ENCODE results near the gene EPS8L3. TPM values are rescaled to one million over a fixed set of nuclear protein-coding genes. Genes with fewer than 3 reads are reported as not detected.
"Not testable (repeated sequence)": the region's sequence is repeated elsewhere in the genome, so short reads cannot be mapped to it uniquely, and the experiment has no call there.

EPS8L3 gene
- total RNA-seq, 1 donor from 2014 or later = not detected

- TF ChIP-seq CTCF (IDR thresholded peaks at IDR 0.05) = no peak
- Histone ChIP-seq H3K4me1 (peaks cover 0 to 5% of the 10 kb centered on the region in 2 donors), H3K27me3 (no peaks in the 10 kb centered on the region), H3K9me3 (no peaks in the 10 kb centered on the region), H3K27ac (no peak overlapping the region), H3K4me3 (no peak overlapping the region), H3K36me3 (no peaks in the 10 kb centered on the region)
- no peak for DNase-seq (ENCODE audit: low spot score in 2 of 2)
- intact Hi-C loops (cut with DNase I) = loop anchor here (5.0 kb wide), 2 partner anchors 33 to 128 kb away; no protein-coding TSS in a partner anchor
These were observed 6.8 kb upstream of the EPS8L3 start for GRCh38 chr1:109770331-109771095.

- Histone ChIP-seq H3K36me3 (no peaks in the 10 kb centered on the region), H3K4me3 (no peak overlapping the region), H3K27me3 (no peaks in the 10 kb centered on the region), H3K4me1 (peaks cover 0 to 5% of the 10 kb centered on the region in 2 donors), H3K9me3 (no peaks in the 10 kb centered on the region), H3K27ac (no peak overlapping the region)
- intact Hi-C loops (cut with DNase I) = loop anchor here (5.0 kb wide), 2 partner anchors 32 to 127 kb away; no protein-coding TSS in a partner anchor
- TF ChIP-seq CTCF (IDR thresholded peaks at IDR 0.05) = no peak
- peak in 1 of 2 donors; percentile 51 for DNase-seq (ENCODE audit: low spot score in 2 of 2)
These were observed 5.8 kb upstream of the EPS8L3 start for GRCh38 chr1:109769330-109770078.

- H3K27ac ChIP-seq = no peak overlapping the region
- peak in 1 of 2 donors; percentile 44 for DNase-seq (ENCODE audit: low spot score in 2 of 2)
- intact Hi-C loops (cut with DNase I) = no loop called here
These were observed 5.1 kb upstream of the EPS8L3 start for GRCh38 chr1:109768820-109769219.

GRCh38 chr1:109768335-109768650, 4.6 kb upstream of the EPS8L3 start:
- H3K4me1 ChIP-seq = peaks cover 0 to 5% of the 10 kb centered on the region in 2 donors
- H3K4me3 ChIP-seq = no peak overlapping the region
- intact Hi-C loops (cut with DNase I) = no loop called here
- TF ChIP-seq CTCF (IDR thresholded peaks at IDR 0.05) = no peak
- no peaks in the 10 kb centered on the region for H3K27me3 ChIP-seq
- H3K9me3 ChIP-seq = no peaks in the 10 kb centered on the region
- H3K27ac ChIP-seq = no peak overlapping the region
- H3K36me3 ChIP-seq = no peaks in the 10 kb centered on the region
- DNase-seq (ENCODE audit: low spot score in 2 of 2) = peak in 1 of 2 donors; percentile 41

More at GRCh38 chr1:109768820-109769219, 5.1 kb upstream of the EPS8L3 start:
- Histone ChIP-seq H3K4me1 (peaks cover 0 to 5% of the 10 kb centered on the region in 2 donors), H3K9me3 (no peaks in the 10 kb centered on the region), H3K36me3 (no peaks in the 10 kb centered on the region), H3K4me3 (no peak overlapping the region), H3K27me3 (no peaks in the 10 kb centered on the region)
- TF ChIP-seq CTCF (IDR thresholded peaks at IDR 0.05) = no peak

GRCh38 chr1:109767637-109768334, 4.1 kb upstream of the EPS8L3 start:
- no peaks in the 10 kb centered on the region for H3K27me3 ChIP-seq
- H3K36me3 ChIP-seq = no peaks in the 10 kb centered on the region
- no peaks in the 10 kb centered on the region for H3K9me3 ChIP-seq
- no peak for TF ChIP-seq CTCF (IDR thresholded peaks at IDR 0.05)
- H3K27ac ChIP-seq = peak overlapping the region in 1 of 2 donors; percentile 53
- intact Hi-C loops (cut with DNase I) = no loop called here
- peak; percentile 1 to 53 for DNase-seq (ENCODE audit: low spot score in 2 of 2)
- peaks cover 0 to 5% of the 10 kb centered on the region in 2 donors for H3K4me1 ChIP-seq
- H3K4me3 ChIP-seq = no peak overlapping the region

- intact Hi-C loops (cut with DNase I); H3K36me3 ChIP-seq; H3K4me3 ChIP-seq; H3K4me1 ChIP-seq; H3K9me3 ChIP-seq; H3K27me3 ChIP-seq: not testable (repeated sequence)
- DNase-seq (ENCODE audit: low spot score in 2 of 2) = peak; percentile 6 to 53
- H3K27ac ChIP-seq = peak overlapping the region in 1 of 2 donors; percentile 53
These were observed 3.4 kb upstream of the EPS8L3 start for GRCh38 chr1:109766991-109767636.

All from ascending aorta (tissue), 2 donors.